GM10266 (cell line): Measurements from ENCODE around the gene ADAMTSL2.

Experiments used
- DNase-seq: peaks from one replicate; pipeline ENCODE4 v3.0.0; 2012; ENCODE audit errors: extremely low spot score
- TF ChIP-seq, protein P1 (sequence below): IDR thresholded peaks from 2 replicates; pipeline ENCODE4 v1.5.1; 2012; ENCODE audit warnings: mild to moderate bottlenecking, low read depth; ENCODE audit not compliant: control insufficient read depth, insufficient read depth; ENCODE audit errors: missing control alignments

The ADAMTSL2 gene

DNA sequence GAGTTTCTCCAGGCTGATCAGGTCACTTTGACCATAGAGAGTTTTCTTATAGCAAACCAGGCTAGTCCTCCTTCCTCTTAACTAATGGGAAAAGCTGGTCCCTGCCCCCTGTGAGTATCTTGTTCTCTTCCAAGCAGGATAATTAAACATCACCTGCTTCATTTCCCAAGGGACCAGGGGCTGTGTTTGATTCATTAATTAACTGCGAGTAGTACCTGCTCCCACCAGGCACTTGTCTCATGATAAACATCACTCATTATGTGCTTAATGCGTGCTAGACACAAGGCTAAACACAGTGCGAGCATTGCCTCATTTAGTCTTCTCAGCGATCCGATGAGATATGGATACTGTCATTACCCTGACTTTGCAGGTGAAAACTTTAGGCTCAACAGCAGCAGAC lies 76.3 kb downstream of the ADAMTSL2 start:
- TF ChIP-seq, protein P1, sequence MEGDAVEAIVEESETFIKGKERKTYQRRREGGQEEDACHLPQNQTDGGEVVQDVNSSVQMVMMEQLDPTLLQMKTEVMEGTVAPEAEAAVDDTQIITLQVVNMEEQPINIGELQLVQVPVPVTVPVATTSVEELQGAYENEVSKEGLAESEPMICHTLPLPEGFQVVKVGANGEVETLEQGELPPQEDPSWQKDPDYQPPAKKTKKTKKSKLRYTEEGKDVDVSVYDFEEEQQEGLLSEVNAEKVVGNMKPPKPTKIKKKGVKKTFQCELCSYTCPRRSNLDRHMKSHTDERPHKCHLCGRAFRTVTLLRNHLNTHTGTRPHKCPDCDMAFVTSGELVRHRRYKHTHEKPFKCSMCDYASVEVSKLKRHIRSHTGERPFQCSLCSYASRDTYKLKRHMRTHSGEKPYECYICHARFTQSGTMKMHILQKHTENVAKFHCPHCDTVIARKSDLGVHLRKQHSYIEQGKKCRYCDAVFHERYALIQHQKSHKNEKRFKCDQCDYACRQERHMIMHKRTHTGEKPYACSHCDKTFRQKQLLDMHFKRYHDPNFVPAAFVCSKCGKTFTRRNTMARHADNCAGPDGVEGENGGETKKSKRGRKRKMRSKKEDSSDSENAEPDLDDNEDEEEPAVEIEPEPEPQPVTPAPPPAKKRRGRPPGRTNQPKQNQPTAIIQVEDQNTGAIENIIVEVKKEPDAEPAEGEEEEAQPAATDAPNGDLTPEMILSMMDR = no peak
- DNase-seq = no peak

DNA sequence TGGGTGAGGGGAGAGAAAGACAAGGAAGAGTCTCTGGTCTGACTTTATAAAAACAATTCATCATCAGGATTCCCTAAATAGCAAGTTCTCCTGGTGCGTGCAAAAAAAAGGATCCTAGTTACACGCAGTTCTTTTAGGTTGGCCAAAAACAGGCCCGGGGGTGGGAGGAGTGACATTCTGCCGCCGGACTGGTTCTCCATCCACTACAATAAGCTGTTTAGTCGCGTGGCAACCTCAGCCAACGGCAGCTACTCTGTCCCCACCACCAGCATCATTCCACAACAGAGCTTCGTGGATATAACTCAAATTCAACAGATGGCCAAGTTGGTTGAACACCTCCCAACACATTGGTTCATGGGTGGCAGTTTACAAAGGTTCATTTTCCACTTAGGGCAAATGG lies 77.5 kb downstream of the ADAMTSL2 start:
- no peak for DNase-seq
- TF ChIP-seq, protein P1 = no peak

GRCh38 chr9:133612816-133613215 lies 78.3 kb downstream of the ADAMTSL2 start:
- TF ChIP-seq, protein P1 = no peak
- DNase-seq = no peak

- no peak for DNase-seq
- TF ChIP-seq, protein P1 = no peak
Observed at GRCh38 chr9:133613432-133613831, 78.9 kb downstream of the ADAMTSL2 start.

DNA sequence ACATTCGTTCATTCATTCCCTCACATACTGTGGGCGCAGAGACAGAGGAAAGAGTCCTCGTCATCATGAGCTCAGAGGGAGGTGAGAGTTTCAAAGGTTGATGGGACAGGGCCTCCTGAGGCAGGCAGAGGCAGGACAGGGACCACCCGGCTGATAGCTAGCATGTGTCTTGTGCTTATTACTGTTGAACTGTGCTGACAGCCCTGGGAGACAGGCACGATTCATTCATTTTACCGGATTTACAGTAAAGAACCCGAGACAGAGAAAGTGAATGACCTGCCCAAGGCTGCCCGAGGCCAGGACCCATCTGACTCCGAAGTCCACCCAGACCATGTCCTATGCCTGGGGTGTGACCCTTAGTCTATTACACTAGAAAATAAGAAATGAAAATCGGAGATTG lies 79.6 kb downstream of the ADAMTSL2 start:
- DNase-seq = no peak
- TF ChIP-seq, protein P1 = no peak

GRCh38 chr9:133614678-133615077 lies 80.2 kb downstream of the ADAMTSL2 start:
- TF ChIP-seq, protein P1 = no peak
- DNase-seq = no peak

GRCh38 chr9:133615186-133615585 lies 80.7 kb downstream of the ADAMTSL2 start:
- TF ChIP-seq, protein P1 = no peak

More at GRCh38 chr9:133615186-133615585, 80.7 kb downstream of the ADAMTSL2 start:
- no peak for DNase-seq
